ENCODE data around the gene SMIM27. TPM values are rescaled to one million over a fixed set of nuclear protein-coding genes. Genes with fewer than 3 reads are reported as not detected.

Gene SMIM27
- polyA plus RNA-seq, 1 donor from 2014 or later = 15.6 TPM

- no peaks in the 10 kb centered on the region for H3K9me3 ChIP-seq (ENCODE audit: low read length)
- H3F3A ChIP-seq (ENCODE audit: insufficient read depth, low read length, poor library complexity, severe bottlenecking) = no peaks in the 10 kb centered on the region
- H4K20me1 ChIP-seq (ENCODE audit: insufficient read depth) = no peaks in the 10 kb centered on the region
- no peaks in the 10 kb centered on the region for H3K27me3 ChIP-seq (ENCODE audit: insufficient read depth, low read depth, low read length)
- no peak overlapping the region for H3K4me2 ChIP-seq (ENCODE audit: low read length)
- no peak overlapping the region for H2AFZ ChIP-seq (ENCODE audit: low read depth, low read length)
- no peaks in the 10 kb centered on the region for H3K36me3 ChIP-seq (ENCODE audit: insufficient read depth, low read length)
- no peak overlapping the region for H3K9ac ChIP-seq (ENCODE audit: low read length)
- TF ChIP-seq CTCF (IDR thresholded peaks at IDR 0.05; ENCODE audit: poor library complexity, severe bottlenecking) = peak; percentile 77
- TF ChIP-seq RAD21 (conservative IDR thresholded peaks at IDR 0.05) = peak; percentile 75
- no peak for TF ChIP-seq EP300 (conservative IDR thresholded peaks at IDR 0.05; ENCODE audit: poor library complexity, severe bottlenecking)
- no peak for TF ChIP-seq TAF1 (IDR thresholded peaks at IDR 0.05; ENCODE audit: low read depth)
- peak; percentile 85 for TF ChIP-seq SMC3 (conservative IDR thresholded peaks at IDR 0.05; ENCODE audit: poor library complexity)
- TF ChIP-seq POLR2AphosphoS5 (IDR thresholded peaks at IDR 0.05) = no peak
- TF ChIP-seq, protein P1, sequence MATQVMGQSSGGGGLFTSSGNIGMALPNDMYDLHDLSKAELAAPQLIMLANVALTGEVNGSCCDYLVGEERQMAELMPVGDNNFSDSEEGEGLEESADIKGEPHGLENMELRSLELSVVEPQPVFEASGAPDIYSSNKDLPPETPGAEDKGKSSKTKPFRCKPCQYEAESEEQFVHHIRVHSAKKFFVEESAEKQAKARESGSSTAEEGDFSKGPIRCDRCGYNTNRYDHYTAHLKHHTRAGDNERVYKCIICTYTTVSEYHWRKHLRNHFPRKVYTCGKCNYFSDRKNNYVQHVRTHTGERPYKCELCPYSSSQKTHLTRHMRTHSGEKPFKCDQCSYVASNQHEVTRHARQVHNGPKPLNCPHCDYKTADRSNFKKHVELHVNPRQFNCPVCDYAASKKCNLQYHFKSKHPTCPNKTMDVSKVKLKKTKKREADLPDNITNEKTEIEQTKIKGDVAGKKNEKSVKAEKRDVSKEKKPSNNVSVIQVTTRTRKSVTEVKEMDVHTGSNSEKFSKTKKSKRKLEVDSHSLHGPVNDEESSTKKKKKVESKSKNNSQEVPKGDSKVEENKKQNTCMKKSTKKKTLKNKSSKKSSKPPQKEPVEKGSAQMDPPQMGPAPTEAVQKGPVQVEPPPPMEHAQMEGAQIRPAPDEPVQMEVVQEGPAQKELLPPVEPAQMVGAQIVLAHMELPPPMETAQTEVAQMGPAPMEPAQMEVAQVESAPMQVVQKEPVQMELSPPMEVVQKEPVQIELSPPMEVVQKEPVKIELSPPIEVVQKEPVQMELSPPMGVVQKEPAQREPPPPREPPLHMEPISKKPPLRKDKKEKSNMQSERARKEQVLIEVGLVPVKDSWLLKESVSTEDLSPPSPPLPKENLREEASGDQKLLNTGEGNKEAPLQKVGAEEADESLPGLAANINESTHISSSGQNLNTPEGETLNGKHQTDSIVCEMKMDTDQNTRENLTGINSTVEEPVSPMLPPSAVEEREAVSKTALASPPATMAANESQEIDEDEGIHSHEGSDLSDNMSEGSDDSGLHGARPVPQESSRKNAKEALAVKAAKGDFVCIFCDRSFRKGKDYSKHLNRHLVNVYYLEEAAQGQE (IDR thresholded peaks at IDR 0.05; ENCODE audit: borderline replicate concordance) = no peak
- no peak overlapping the region for H3K4me3 ChIP-seq (ENCODE audit: low read length)
- no peak overlapping the region for H3K27ac ChIP-seq (ENCODE audit: low read length)
- H3K79me2 ChIP-seq (replicated peaks; ENCODE audit: insufficient read depth, low read length) = no peaks in the 10 kb centered on the region
- no peaks in the 10 kb centered on the region for H3K9me2 ChIP-seq (ENCODE audit: insufficient read depth, low read length)
Measured at GRCh38 chr9:32581512-32582143, 29.5 kb downstream of the SMIM27 start.

- H3K4me2 ChIP-seq (ENCODE audit: low read length) = no peak overlapping the region
- H3K27ac ChIP-seq (ENCODE audit: low read length) = no peak overlapping the region
- no peaks in the 10 kb centered on the region for H3K27me3 ChIP-seq (ENCODE audit: insufficient read depth, low read depth, low read length)
- no peaks in the 10 kb centered on the region for H4K20me1 ChIP-seq (ENCODE audit: insufficient read depth)
- H3K9me2 ChIP-seq (ENCODE audit: insufficient read depth, low read length) = no peaks in the 10 kb centered on the region
- no peaks in the 10 kb centered on the region for H3K79me2 ChIP-seq (replicated peaks; ENCODE audit: insufficient read depth, low read length)
- H3K9ac ChIP-seq (ENCODE audit: low read length) = no peak overlapping the region
- no peak overlapping the region for H2AFZ ChIP-seq (ENCODE audit: low read depth, low read length)
- no peaks in the 10 kb centered on the region for H3K36me3 ChIP-seq (ENCODE audit: insufficient read depth, low read length)
- TF ChIP-seq POLR2AphosphoS5 (IDR thresholded peaks at IDR 0.05) = no peak
- TF ChIP-seq MXI1 (conservative IDR thresholded peaks at IDR 0.05; ENCODE audit: poor library complexity, severe bottlenecking) = no peak
- TF ChIP-seq EZH2 (IDR thresholded peaks at IDR 0.05; ENCODE audit: borderline replicate concordance, insufficient read depth, low read length, poor library complexity, severe bottlenecking) = no peak
- no peak for TF ChIP-seq CTCF (IDR thresholded peaks at IDR 0.05; ENCODE audit: poor library complexity, severe bottlenecking)
- TF ChIP-seq SMC3 (conservative IDR thresholded peaks at IDR 0.05; ENCODE audit: poor library complexity) = no peak
- H3K4me3 ChIP-seq (ENCODE audit: low read length) = no peak overlapping the region
- no peaks in the 10 kb centered on the region for H3K9me3 ChIP-seq (ENCODE audit: low read length)
- H3F3A ChIP-seq (ENCODE audit: insufficient read depth, low read length, poor library complexity, severe bottlenecking) = no peaks in the 10 kb centered on the region
Measured at GRCh38 chr9:32584784-32585183, 32.7 kb downstream of the SMIM27 start.

Data from neural cell (in vitro differentiated cells).